Stomach (tissue), 4 donors: ENCODE measurements around the gene CCDC106.

Source experiments
- CTCF ChIP-seq, 7 experiments: fragments of 450-650 bp in 4 of 7; fragments of 200-600 bp in 3 of 7; sonication (generic) in 3 of 7; IDR thresholded peaks; one replicate each; pipeline ENCODE4 v1.5.1; 2016 to 2019; ENCODE audit warnings: antibody characterized with exemption in 7 of 7, control low read depth in 2 of 7, mild to moderate bottlenecking in 1 of 7
- POLR2A ChIP-seq, 4 donors: fragments of 450-650 bp; IDR thresholded peaks; one replicate each; pipeline ENCODE4 v1.6.1; 2016; ENCODE audit warnings: antibody characterized with exemption in 4 of 4, control low read depth in 2 of 4, mild to moderate bottlenecking in 1 of 4, moderate library complexity in 1 of 4

GRCh38 chr19:55660991-55661390, 13.0 kb downstream of the CCDC106 start:
- TF ChIP-seq CTCF (IDR thresholded peaks at IDR 0.05), result no peak
- TF ChIP-seq POLR2A (IDR thresholded peaks at IDR 0.05), result no peak
